ENCODE data around the gene GAA.

- TF ChIP-seq CTCF (conservative IDR thresholded peaks at IDR 0.05; ENCODE audit: low read depth, low read length) (no peak), EZH2 (IDR thresholded peaks at IDR 0.05; ENCODE audit: borderline replicate concordance, low read depth, low read length, poor library complexity, severe bottlenecking) (no peak)
These were observed 36.7 kb upstream of the GAA start for GRCh38 chr17:80064696-80065095.

Data from A673 (cell line).